Suprapubic skin (tissue), 4 donors: Measurements from ENCODE around the gene DPYD.

Experiments
- POLR2A ChIP-seq, 2 donors: fragments of 450-650 bp; IDR thresholded peaks; one replicate each; pipeline ENCODE4 v1.6.1; 2017; ENCODE audit warnings: antibody characterized with exemption in 2 of 2, mild to moderate bottlenecking in 2 of 2, moderate library complexity in 2 of 2
- POLR2AphosphoS5 ChIP-seq, 3 donors: sonication (generic); formaldehyde crosslinking; IDR thresholded peaks; one replicate each; pipeline ENCODE4 v1.6.1; 2017; ENCODE audit warnings: antibody characterized with exemption in 3 of 3
- TF ChIP-seq, protein P1 (sequence below), 2 donors: fragments of 200-600 bp in 1 of 2; fragments of 450-650 bp in 1 of 2; sonication (generic) in 1 of 2; IDR thresholded peaks; one replicate each; pipeline ENCODE4 v1.5.1; 2016 to 2019; ENCODE audit warnings: antibody characterized with exemption in 2 of 2, mild to moderate bottlenecking in 1 of 2, moderate library complexity in 1 of 2

DNA sequence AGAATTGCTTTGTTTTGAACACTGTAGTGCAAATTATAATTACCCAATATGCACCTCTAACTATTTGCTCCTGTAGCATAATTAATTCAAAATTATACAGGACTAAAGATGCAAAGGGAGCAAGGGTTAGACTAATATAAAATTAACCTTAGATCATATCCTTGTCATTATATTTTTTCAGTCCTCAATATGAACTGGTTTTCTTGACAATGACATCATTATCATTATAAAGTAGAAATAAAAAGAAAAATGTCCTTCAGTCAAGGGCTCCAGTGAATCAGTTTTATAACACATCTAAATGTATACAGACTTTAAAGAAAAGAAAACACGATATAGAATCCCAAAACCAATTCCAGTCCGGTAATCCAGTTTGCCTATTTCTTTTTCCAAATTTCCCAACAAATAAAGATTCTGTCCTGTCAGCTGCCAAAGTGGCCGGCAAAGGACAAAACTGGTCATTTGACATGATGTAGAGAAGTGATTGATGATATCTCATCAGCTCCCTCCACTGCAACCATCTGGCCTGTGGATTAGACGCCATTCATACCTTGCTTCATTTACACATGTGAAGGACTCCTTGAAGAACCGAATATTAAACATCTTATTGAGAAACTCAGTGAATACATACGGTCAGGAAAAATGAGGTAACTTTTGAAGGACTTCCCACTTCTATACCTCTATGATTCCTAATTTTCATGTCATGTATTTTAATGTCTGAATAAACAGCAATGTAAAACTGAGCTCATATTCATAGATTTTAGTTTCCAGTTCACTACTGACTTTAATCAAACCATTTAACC, 15.5 kb downstream of the DPYD start:
- TF ChIP-seq POLR2A (IDR thresholded peaks at IDR 0.05): no peak
- TF ChIP-seq, protein P1, sequence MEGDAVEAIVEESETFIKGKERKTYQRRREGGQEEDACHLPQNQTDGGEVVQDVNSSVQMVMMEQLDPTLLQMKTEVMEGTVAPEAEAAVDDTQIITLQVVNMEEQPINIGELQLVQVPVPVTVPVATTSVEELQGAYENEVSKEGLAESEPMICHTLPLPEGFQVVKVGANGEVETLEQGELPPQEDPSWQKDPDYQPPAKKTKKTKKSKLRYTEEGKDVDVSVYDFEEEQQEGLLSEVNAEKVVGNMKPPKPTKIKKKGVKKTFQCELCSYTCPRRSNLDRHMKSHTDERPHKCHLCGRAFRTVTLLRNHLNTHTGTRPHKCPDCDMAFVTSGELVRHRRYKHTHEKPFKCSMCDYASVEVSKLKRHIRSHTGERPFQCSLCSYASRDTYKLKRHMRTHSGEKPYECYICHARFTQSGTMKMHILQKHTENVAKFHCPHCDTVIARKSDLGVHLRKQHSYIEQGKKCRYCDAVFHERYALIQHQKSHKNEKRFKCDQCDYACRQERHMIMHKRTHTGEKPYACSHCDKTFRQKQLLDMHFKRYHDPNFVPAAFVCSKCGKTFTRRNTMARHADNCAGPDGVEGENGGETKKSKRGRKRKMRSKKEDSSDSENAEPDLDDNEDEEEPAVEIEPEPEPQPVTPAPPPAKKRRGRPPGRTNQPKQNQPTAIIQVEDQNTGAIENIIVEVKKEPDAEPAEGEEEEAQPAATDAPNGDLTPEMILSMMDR (IDR thresholded peaks at IDR 0.05): no peak
- TF ChIP-seq POLR2AphosphoS5 (IDR thresholded peaks at IDR 0.05): no peak
